ENCODE measurements around the gene LRBA.

LRBA gene

GRCh38 chr4:150229520-150229919 lies 785.6 kb downstream of the LRBA start:
- no peak for DNase-seq

- no peak for DNase-seq
Observed at GRCh38 chr4:150224896-150225591, 790.0 kb downstream of the LRBA start.

- no peak for DNase-seq
Observed at GRCh38 chr4:150219841-150220240, 795.2 kb downstream of the LRBA start.

- no peak for DNase-seq
Observed at GRCh38 chr4:150218447-150218846, 796.6 kb downstream of the LRBA start.

GRCh38 chr4:150217808-150218207 lies 797.3 kb downstream of the LRBA start:
- DNase-seq: no peak

- DNase-seq: no peak
Observed at GRCh38 chr4:150217192-150217591, 797.9 kb downstream of the LRBA start.

GRCh38 chr4:150216726-150217125 lies 798.4 kb downstream of the LRBA start:
- no peak for DNase-seq

GRCh38 chr4:150215601-150216000 lies 799.5 kb downstream of the LRBA start:
- no peak for DNase-seq
